Uterus (tissue), 4 donors: ENCODE measurements around the gene HORMAD2. TPM values are rescaled to one million over a fixed set of nuclear protein-coding genes. Genes with fewer than 3 reads are reported as not detected.

Experiments used
- DNase-seq, 2 donors: peaks; one replicate each; pipeline ENCODE4 v3.0.0-alpha.2; 2019 to 2020
- H3K27ac ChIP-seq, 2 donors: fragments of 200-600 bp; sonication (generic); 1 replicate in 1 of 2; 2 replicates in 1 of 2; pipeline ENCODE4 v1.5.1; 2016 to 2018
- H3K27me3 ChIP-seq, 2 donors: fragments of 200-600 bp; sonication (generic); one replicate each; pipeline ENCODE4 v1.5.1; 2018 to 2019; ENCODE audit warnings: control low read depth in 1 of 2
- H3K36me3 ChIP-seq, 2 donors: fragments of 200-600 bp; sonication (generic); one replicate each; pipeline ENCODE4 v1.5.1; 2019; ENCODE audit warnings: control low read depth in 1 of 2
- H3K4me1 ChIP-seq, 2 donors: fragments of 200-600 bp; sonication (generic); one replicate each; pipeline ENCODE4 v1.5.1; 2018 to 2019; ENCODE audit warnings: control low read depth in 1 of 2
- H3K4me3 ChIP-seq, 2 donors: fragments of 200-600 bp; sonication (generic); 1 replicate in 1 of 2; 2 replicates in 1 of 2; pipeline ENCODE4 v1.5.1; 2018 to 2019; ENCODE audit warnings: mild to moderate bottlenecking in 1 of 2
- H3K9me3 ChIP-seq, 2 donors: fragments of 200-600 bp; sonication (generic); one replicate each; pipeline ENCODE4 v1.5.1; 2019; ENCODE audit warnings: control low read depth in 1 of 2
- CTCF ChIP-seq, 4 experiments: fragments of 200-600 bp in 2 of 4; fragments of 450-650 bp in 2 of 4; sonication (generic) in 2 of 4; IDR thresholded peaks; one replicate each; pipeline ENCODE4 v1.5.1; 2016 to 2019; ENCODE audit warnings: antibody characterized with exemption in 4 of 4, mild to moderate bottlenecking in 2 of 4, moderate library complexity in 1 of 4
- POLR2A ChIP-seq, 2 donors: fragments of 450-650 bp; IDR thresholded peaks; one replicate each; pipeline ENCODE4 v1.6.1; 2016; ENCODE audit warnings: antibody characterized with exemption in 2 of 2, mild to moderate bottlenecking in 1 of 2, moderate library complexity in 1 of 2
- intact Hi-C: fragments of 100-400 bp; cut with DNase I; formaldehyde crosslinking; loops from one replicate; pipeline ENCODE4 v1.15.1; 2023; ENCODE audit warnings: low total_unique reads
- total RNA-seq, 4 donors: library from RNA; depleted of rRNA in 3 of 4; stranded (reverse); fragments of >200 nt in 3 of 4; gene quantifications; one replicate each; pipeline versions ENCODE4 v1.1.0 to v1.2.4, GENCODE V29; 2014 to 2023
- donor health status: DM: yes; HTN: yes; CAD: no.

Gene HORMAD2
- total RNA-seq, 4 donors from 2014 or later = not detected

GRCh38 chr22:30187529-30188407, 107.5 kb downstream of the HORMAD2 start:
- Histone ChIP-seq H3K36me3 (no peaks in the 10 kb centered on the region), H3K27me3 (no peaks in the 10 kb centered on the region), H3K4me1 (no peaks in the 10 kb centered on the region), H3K27ac (no peak overlapping the region), H3K4me3 (no peak overlapping the region), H3K9me3 (no peaks in the 10 kb centered on the region)
- DNase-seq = no peak
- intact Hi-C loops = no loop called here
- no peak for TF ChIP-seq CTCF (IDR thresholded peaks at IDR 0.05)
- TF ChIP-seq POLR2A (IDR thresholded peaks at IDR 0.05) = no peak

DNA sequence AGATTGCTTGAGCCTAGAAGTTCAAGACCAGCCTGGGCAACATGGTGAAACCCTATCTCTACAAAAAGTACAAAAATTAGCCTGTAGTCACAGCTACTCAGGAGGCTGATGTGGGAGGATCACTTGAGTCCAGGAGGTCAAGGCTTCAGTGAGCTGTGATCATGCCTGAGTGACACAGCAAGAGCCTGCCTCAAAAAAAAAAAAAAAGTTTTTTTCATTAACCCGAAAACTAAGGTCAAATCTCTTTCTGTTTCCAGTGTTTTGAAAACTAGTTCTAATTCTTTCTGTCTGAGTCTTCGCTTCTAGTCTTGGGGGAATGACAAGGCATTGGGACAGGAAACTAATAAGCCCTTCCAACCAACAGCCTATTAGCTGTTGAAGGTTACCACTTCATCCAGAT, 108.6 kb downstream of the HORMAD2 start:
- no peaks in the 10 kb centered on the region for H3K27me3 ChIP-seq
- H3K4me1 ChIP-seq = no peaks in the 10 kb centered on the region
- H3K9me3 ChIP-seq = no peaks in the 10 kb centered on the region
- TF ChIP-seq POLR2A (IDR thresholded peaks at IDR 0.05) = no peak
- TF ChIP-seq CTCF (IDR thresholded peaks at IDR 0.05) = no peak
- no peak overlapping the region for H3K4me3 ChIP-seq
- H3K36me3 ChIP-seq = no peaks in the 10 kb centered on the region
- no peak overlapping the region for H3K27ac ChIP-seq
- no peak for DNase-seq
- intact Hi-C loops = no loop called here

- no peak for DNase-seq
- no peaks in the 10 kb centered on the region for H3K9me3 ChIP-seq
- intact Hi-C loops = no loop called here
- no peak overlapping the region for H3K27ac ChIP-seq
- no peaks in the 10 kb centered on the region for H3K4me1 ChIP-seq
- no peak overlapping the region for H3K4me3 ChIP-seq
- TF ChIP-seq POLR2A (IDR thresholded peaks at IDR 0.05) (no peak), CTCF (IDR thresholded peaks at IDR 0.05) (no peak)
- H3K27me3 ChIP-seq = no peaks in the 10 kb centered on the region
- H3K36me3 ChIP-seq = no peaks in the 10 kb centered on the region
Measured at GRCh38 chr22:30190574-30190973, 110.3 kb downstream of the HORMAD2 start.

DNA sequence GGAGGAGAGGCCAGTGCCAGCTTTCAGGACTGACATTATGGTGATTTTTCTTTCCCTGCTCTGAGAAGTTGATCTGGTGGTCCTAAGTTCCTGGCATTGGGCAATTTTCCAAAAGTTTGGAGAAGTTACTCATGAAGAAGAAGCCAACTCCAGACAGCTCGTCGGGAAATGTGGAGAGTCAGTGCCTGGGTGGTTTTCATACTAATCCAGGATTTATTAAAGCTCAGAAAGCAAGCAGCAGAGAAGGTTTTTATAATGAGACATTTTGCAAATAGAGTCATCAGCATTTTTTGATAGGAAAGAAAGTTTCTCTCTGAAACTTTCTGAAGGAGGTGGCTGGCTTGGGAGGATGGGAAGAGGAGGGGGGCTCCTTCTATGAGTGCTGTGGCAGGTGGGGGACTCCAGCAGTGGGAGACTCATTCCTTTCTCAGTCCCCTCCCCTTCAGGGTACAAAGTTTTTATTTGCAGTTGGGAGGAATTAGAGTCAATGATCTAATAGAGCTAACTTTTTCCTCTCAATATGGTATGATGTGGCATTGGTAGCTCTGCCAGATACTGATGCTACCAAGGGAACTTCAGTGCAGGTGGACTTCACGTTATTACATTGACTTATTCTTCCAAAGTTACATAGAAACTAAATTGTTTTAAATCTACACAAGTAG, 110.9 kb downstream of the HORMAD2 start:
- Histone ChIP-seq H3K27ac (no peak overlapping the region), H3K27me3 (no peaks in the 10 kb centered on the region), H3K36me3 (no peaks in the 10 kb centered on the region), H3K9me3 (no peaks in the 10 kb centered on the region), H3K4me1 (no peaks in the 10 kb centered on the region), H3K4me3 (no peak overlapping the region)
- TF ChIP-seq CTCF (IDR thresholded peaks at IDR 0.05) (no peak), POLR2A (IDR thresholded peaks at IDR 0.05) (no peak)
- no peak for DNase-seq
- intact Hi-C loops = no loop called here

DNA sequence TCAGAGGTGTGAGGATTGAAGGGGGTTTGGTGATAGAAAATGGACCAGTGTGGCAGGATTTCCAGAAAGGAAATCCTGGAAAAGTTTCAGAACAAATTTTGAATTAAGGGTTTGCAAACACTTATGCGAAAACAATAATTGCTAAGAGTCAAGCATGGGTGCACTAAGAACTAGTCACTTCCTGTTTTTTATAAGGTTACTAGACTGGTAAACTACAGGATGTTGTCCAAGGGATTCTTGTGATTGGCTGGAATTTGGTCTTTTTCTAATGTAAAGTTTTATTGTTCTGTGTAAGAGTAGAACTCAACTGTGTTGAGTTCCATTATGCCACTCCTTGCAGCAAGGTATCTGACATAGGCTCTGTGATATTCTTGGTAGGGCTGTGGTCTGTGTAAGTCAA, 112.2 kb downstream of the HORMAD2 start:
- Histone ChIP-seq H3K9me3 (no peaks in the 10 kb centered on the region), H3K27ac (no peak overlapping the region), H3K27me3 (no peaks in the 10 kb centered on the region), H3K36me3 (no peaks in the 10 kb centered on the region), H3K4me3 (no peak overlapping the region), H3K4me1 (no peaks in the 10 kb centered on the region)
- no peak for TF ChIP-seq CTCF (IDR thresholded peaks at IDR 0.05)
- TF ChIP-seq POLR2A (IDR thresholded peaks at IDR 0.05) = no peak
- intact Hi-C loops = no loop called here
- no peak for DNase-seq
